ENCODE results near the gene ACIN1. TPM values are rescaled to one million over a fixed set of nuclear protein-coding genes. Genes with fewer than 3 reads are reported as not detected.

ACIN1 gene
- total and polyA plus RNA-seq, 2 of the 8 experiments (the other 6 are each of a cell fraction or from before 2014, with no cell fraction given), result 132 to 233 TPM

DNA sequence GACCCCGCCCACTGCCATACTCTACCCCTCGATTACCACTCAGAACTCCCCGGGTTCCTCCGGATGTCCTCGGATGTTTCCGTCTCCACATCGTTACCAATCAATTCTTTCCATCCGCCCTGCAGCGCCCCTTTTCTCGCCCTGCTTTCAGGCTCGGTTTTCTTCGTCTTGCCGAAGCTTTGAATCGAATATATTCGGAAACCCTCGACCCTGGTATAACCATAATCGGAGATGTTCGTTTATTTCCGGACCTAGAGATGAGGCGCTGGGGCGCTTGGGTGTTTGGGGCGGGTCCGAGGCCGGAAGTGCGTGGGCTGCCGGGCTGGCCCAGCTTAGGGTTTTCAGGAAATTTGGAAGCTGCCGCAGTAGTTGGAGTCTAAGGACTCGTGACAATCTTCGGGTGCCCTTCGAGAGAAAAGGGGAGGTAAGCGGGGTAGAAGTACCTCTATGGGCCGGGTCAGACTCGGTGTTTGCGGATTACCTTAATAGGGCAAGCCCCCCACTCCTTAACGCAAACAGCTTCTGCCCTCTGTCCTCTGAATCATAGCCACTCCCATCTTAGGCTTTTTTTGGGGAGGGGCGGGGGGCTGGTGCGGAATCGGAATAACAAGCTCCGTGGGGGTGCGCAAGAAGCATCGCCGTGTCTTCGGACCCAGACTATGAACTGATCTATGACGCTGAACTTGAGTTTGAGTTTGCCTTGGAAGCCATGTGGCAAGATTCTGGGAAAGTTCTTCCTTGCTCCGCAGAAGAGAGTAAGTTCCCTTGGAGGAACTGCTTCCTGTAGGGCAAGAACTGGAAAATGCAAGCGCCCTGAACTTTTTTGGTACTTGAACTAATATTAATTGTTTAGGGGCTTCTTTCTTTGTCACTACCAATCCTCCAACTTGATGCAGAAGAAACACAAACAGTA is 516 bp upstream of the ACIN1 start, which contains the start of gene C14orf119:
Gene C14orf119 (plus strand): TSS at position 310 of the 913 bp plus-strand sequence. CDS start 2,154 bp downstream, outside the sequence.
- no peak within 1 kb of the TSS for H2AK5ac ChIP-seq (ENCODE audit: low read depth, low read length)
- WGBS, 2 experiments (ENCODE audit: extremely low coverage in 1 of 2, insufficient coverage in 1 of 2, insufficient read length in 1 of 2, insufficient replicate concordance in 2 of 2, low coverage in 1 of 2, low lambda C conversion rate in 2 of 2, missing lambda C conversion rate in 1 of 2), result 2% methylated on average over 46 of the region's 46 CpGs; no CpG with 5 or more reads in 1 of the 2 experiments
- no peak within 1 kb of the TSS for H3K23ac ChIP-seq (ENCODE audit: insufficient read length)
- H3K4me3 ChIP-seq (ENCODE audit: extremely low read depth in 1 of 4, insufficient read depth in 2 of 4, low read depth in 3 of 4, low read length in 4 of 4), result peak within 1 kb of the TSS; percentile 92 to 97 (median 96)
- H3K14ac ChIP-seq (ENCODE audit: insufficient read length), result peak within 1 kb of the TSS; percentile 35
- peak within 1 kb of the TSS; percentile 99 for H3K27ac ChIP-seq (ENCODE audit: low read depth, low read length)
- peak within 1 kb of the TSS; percentile 97 for H2BK5ac ChIP-seq (ENCODE audit: low read depth, low read length)
- H3K4ac ChIP-seq (replicated peaks; ENCODE audit: insufficient read length, low read depth, low read length), result peak within 1 kb of the TSS; percentile 95
- H3K9me3 ChIP-seq (ENCODE audit: insufficient read depth in 2 of 2, low read depth in 1 of 2, low read length in 1 of 2), result no peaks in the 10 kb centered on the region
- peaks cover 9 to 11% of the 10 kb centered on the region in 2 experiments for H4K20me1 ChIP-seq (replicated peaks in 1 of 2; ENCODE audit: control insufficient read depth in 1 of 2, insufficient read depth in 2 of 2, low read length in 2 of 2)
- no peak within 1 kb of the TSS for H2BK20ac ChIP-seq (ENCODE audit: low read length)
- peak within 1 kb of the TSS; percentile 92 for H3K18ac ChIP-seq (ENCODE audit: extremely low read depth, low read length)
- H2AFZ ChIP-seq (ENCODE audit: low read length), result peak within 1 kb of the TSS; percentile 88; the same call in 1 of the 2 replicates
- H3K9ac ChIP-seq (replicated peaks in 1 of 4; ENCODE audit: extremely low read depth in 1 of 4, low read depth in 3 of 4, low read length in 3 of 4), result peak within 1 kb of the TSS; percentile 97 to 100 (median 100)
- ChIA-PET CTCF (ENCODE audit: partially characterized antibody) (interaction anchor here (0.6 to 4.2 kb wide), 15 partner anchors 11 to 292 kb away, joined by 3 to 23 read pairs (median 5); no protein-coding TSS in a partner anchor), POLR2A (ENCODE audit: partially characterized antibody) (interaction anchor here (0.6 to 3.2 kb wide), 42 partner anchors 7 to 1140 kb away, joined by 3 to 36 read pairs (median 5); partner anchors contain the start of genes AJUBA, CDH24, CEBPE and CIROP)
- H2BK120ac ChIP-seq (replicated peaks; ENCODE audit: low read depth, low read length), result peak within 1 kb of the TSS; percentile 7
- H3K79me1 ChIP-seq (ENCODE audit: low read depth, low read length), result peaks cover 12% of the 10 kb centered on the region
- no peak within 1 kb of the TSS for H2BK15ac ChIP-seq (ENCODE audit: low read length)
- H2BK12ac ChIP-seq (ENCODE audit: low read depth, low read length), result peak within 1 kb of the TSS; percentile 41; the same call in 1 of the 2 replicates
- H3K27me3 ChIP-seq (replicated peaks in 1 of 4; ENCODE audit: control insufficient read depth in 3 of 4, extremely low read depth in 1 of 4, insufficient read depth in 3 of 4, low read length in 3 of 4), result no peaks in the 10 kb centered on the region
- H4K91ac ChIP-seq (replicated peaks; ENCODE audit: insufficient read length, low read length), result peak within 1 kb of the TSS; percentile 48
- DNase-seq (ENCODE audit: low read depth in 1 of 2, low spot score in 2 of 2) (peak in 1 of 2 experiments; percentile 96), FAIRE-seq (peak; percentile 81)
- peaks cover 19 to 64% of the 10 kb centered on the region in 2 experiments for H3K79me2 ChIP-seq (ENCODE audit: control insufficient read depth in 1 of 2, insufficient read depth in 2 of 2, low read length in 2 of 2)
- peak within 1 kb of the TSS; percentile 97 for H4K5ac ChIP-seq (ENCODE audit: insufficient read length, low read depth, low read length)
- no peaks in the 10 kb centered on the region; a peak in 3 of 7 replicates for H3K4me1 ChIP-seq (replicated peaks in 1 of 4; ENCODE audit: control insufficient read depth in 3 of 4, insufficient read depth in 4 of 4, low read length in 3 of 4)
- peaks cover 5% of the 10 kb centered on the region; the same call in 1 of the 2 replicates for H3K23me2 ChIP-seq (ENCODE audit: low read depth, low read length)
- peaks cover 23 to 43% (median 28%) of the 10 kb centered on the region in 4 experiments for H3K36me3 ChIP-seq (ENCODE audit: control insufficient read depth in 2 of 4, insufficient read depth in 4 of 4, low read length in 3 of 4)
- peak within 1 kb of the TSS; percentile 99 for H3K56ac ChIP-seq (replicated peaks; ENCODE audit: insufficient read length, low read depth, low read length)
- H4K8ac ChIP-seq (ENCODE audit: extremely low read depth, insufficient read depth, low read length), result peak within 1 kb of the TSS; percentile 100; the same call in 1 of the 2 replicates
- H3K4me2 ChIP-seq (ENCODE audit: insufficient read depth in 1 of 2, low read depth in 2 of 2, low read length in 2 of 2), result peak within 1 kb of the TSS; percentile 91 to 92
- TF ChIP-seq JUN (IDR thresholded peaks at IDR 0.05; ENCODE audit: low read depth, low read length) (no peak), EGR1 (IDR thresholded peaks at IDR 0.05; ENCODE audit: borderline replicate concordance, low read depth, low read length) (peak; percentile 73; the same call in 1 of the 2 replicates), FOSL1 (IDR thresholded peaks at IDR 0.05; ENCODE audit: insufficient read depth, low read depth, low read length) (no peak), RXRA (IDR thresholded peaks at IDR 0.05; ENCODE audit: insufficient read depth, low read depth, low read length) (no peak), SP4 (IDR thresholded peaks at IDR 0.05; ENCODE audit: low read length) (peak; percentile 92), SIN3A (conservative IDR thresholded peaks at IDR 0.05 in 1 of 2, IDR thresholded peaks at IDR 0.05 in 1 of 2; ENCODE audit: low read depth in 1 of 2, low read length in 2 of 2) (peak; percentile 71 to 79; a peak in 3 of 4 replicates), BACH1 (IDR thresholded peaks at IDR 0.05; ENCODE audit: low read length) (0 out of 2 replicates have a peak, but pooled peaks have one; percentile 23), TBP (IDR thresholded peaks at IDR 0.05; ENCODE audit: low read depth, low read length) (peak; percentile 71), CBX8 (IDR thresholded peaks at IDR 0.05; ENCODE audit: borderline replicate concordance, low read depth, low read length) (no peak), PHF8 (conservative IDR thresholded peaks at IDR 0.05; ENCODE audit: low read depth, low read length) (peak; percentile 44)
